ENCODE data around the gene DCTPP1. TPM values are rescaled to one million over a fixed set of nuclear protein-coding genes. Genes with fewer than 3 reads are reported as not detected.

The DCTPP1 gene
- total and polyA plus RNA-seq, 2 donors (not counting 3 experiments of a cell fraction or from before 2014, with no cell fraction given): 68.0 to 88.6 TPM

- TF ChIP-seq MAX (IDR thresholded peaks at IDR 0.05; ENCODE audit: insufficient read depth, insufficient read length) (no peak), JUN (IDR thresholded peaks at IDR 0.05; ENCODE audit: borderline replicate concordance, insufficient read depth, insufficient read length, low read depth) (no peak)
- TF ChIP-seq, protein P1, sequence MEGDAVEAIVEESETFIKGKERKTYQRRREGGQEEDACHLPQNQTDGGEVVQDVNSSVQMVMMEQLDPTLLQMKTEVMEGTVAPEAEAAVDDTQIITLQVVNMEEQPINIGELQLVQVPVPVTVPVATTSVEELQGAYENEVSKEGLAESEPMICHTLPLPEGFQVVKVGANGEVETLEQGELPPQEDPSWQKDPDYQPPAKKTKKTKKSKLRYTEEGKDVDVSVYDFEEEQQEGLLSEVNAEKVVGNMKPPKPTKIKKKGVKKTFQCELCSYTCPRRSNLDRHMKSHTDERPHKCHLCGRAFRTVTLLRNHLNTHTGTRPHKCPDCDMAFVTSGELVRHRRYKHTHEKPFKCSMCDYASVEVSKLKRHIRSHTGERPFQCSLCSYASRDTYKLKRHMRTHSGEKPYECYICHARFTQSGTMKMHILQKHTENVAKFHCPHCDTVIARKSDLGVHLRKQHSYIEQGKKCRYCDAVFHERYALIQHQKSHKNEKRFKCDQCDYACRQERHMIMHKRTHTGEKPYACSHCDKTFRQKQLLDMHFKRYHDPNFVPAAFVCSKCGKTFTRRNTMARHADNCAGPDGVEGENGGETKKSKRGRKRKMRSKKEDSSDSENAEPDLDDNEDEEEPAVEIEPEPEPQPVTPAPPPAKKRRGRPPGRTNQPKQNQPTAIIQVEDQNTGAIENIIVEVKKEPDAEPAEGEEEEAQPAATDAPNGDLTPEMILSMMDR (IDR thresholded peaks at IDR 0.05; ENCODE audit: extremely low read depth in 1 of 2, insufficient read depth in 1 of 2, low read depth in 1 of 2, low read length in 2 of 2): no peak
- Histone ChIP-seq H3K9ac (replicated peaks; ENCODE audit: extremely low read depth, insufficient read depth, low read length) (no peak overlapping the region), H3K27me3 (ENCODE audit: control insufficient read depth in 2 of 2, insufficient read depth in 2 of 2, low read length in 2 of 2) (peaks cover 0 to 3% of the 10 kb centered on the region in 2 experiments), H3K79me2 (ENCODE audit: control insufficient read depth, insufficient read depth, low read length) (no peaks in the 10 kb centered on the region), H3K27ac (ENCODE audit: insufficient read depth, low read depth, low read length) (no peak overlapping the region), H3K4me1 (ENCODE audit: control insufficient read depth, extremely low read depth, insufficient read depth, low read length) (no peaks in the 10 kb centered on the region), H3K9me3 (replicated peaks; ENCODE audit: control insufficient read depth, insufficient read depth, low read length) (no peaks in the 10 kb centered on the region), H3K4me3 (replicated peaks in 1 of 3; ENCODE audit: insufficient read depth in 1 of 3, low read depth in 1 of 3, low read length in 3 of 3) (no peak overlapping the region), H2AFZ (ENCODE audit: low read depth, low read length) (no peak overlapping the region), H3K36me3 (ENCODE audit: control insufficient read depth in 2 of 2, extremely low read depth in 1 of 2, insufficient read depth in 2 of 2, low read length in 2 of 2) (no peaks in the 10 kb centered on the region), H3K4me2 (ENCODE audit: insufficient read depth, low read length) (no peak overlapping the region), H3K9me1 (replicated peaks; ENCODE audit: control insufficient read depth, extremely low read depth, insufficient read depth, low read length) (no peaks in the 10 kb centered on the region), H4K20me1 (replicated peaks; ENCODE audit: control insufficient read depth, extremely low read depth, insufficient read depth, low read length) (no peaks in the 10 kb centered on the region)
- POLR2A ChIA-PET: interaction anchor here (0.6 kb wide), 1 partner anchor 41 kb away, joined by 3 read pairs; no protein-coding TSS in a partner anchor
- CTCF ChIA-PET: interaction anchor here (1.4 to 1.9 kb wide), 2 partner anchors 9 to 159 kb away, joined by 4 to 13 read pairs; partner anchors contain the start of gene DCTPP1
- dilution Hi-C loops (cut with MboI; ENCODE audit: extremely low pct_ligation_motif_present, low sequenced_read_pairs) (no loop called here), intact Hi-C loops (cut with micrococcal nuclease) (no loop called here)
- DNase-seq (ENCODE audit: low read depth, low spot score) (no peak), FAIRE-seq (no peak)
- BruUV-seq (replicated peaks): no TSS peak
These were observed 9.0 kb upstream of the DCTPP1 start for GRCh38 chr16:30438835-30439234.

- no peak for DNase-seq (ENCODE audit: low read depth, low spot score)
These were observed 7.7 kb upstream of the DCTPP1 start for GRCh38 chr16:30437511-30438046.

More at GRCh38 chr16:30437511-30438046, 7.7 kb upstream of the DCTPP1 start:
- intact Hi-C loops (cut with micrococcal nuclease) (no loop called here), dilution Hi-C loops (cut with MboI; ENCODE audit: extremely low pct_ligation_motif_present, low sequenced_read_pairs) (no loop called here)
- H3K4me3 ChIP-seq (replicated peaks in 1 of 3; ENCODE audit: insufficient read depth in 1 of 3, low read depth in 1 of 3, low read length in 3 of 3): no peak overlapping the region
- H3K9me3 ChIP-seq (replicated peaks; ENCODE audit: control insufficient read depth, insufficient read depth, low read length): no peaks in the 10 kb centered on the region
- no peak overlapping the region for H3K9ac ChIP-seq (replicated peaks; ENCODE audit: extremely low read depth, insufficient read depth, low read length)
- no peak overlapping the region for H3K27ac ChIP-seq (ENCODE audit: insufficient read depth, low read depth, low read length)
- FAIRE-seq: no peak
- H3K79me2 ChIP-seq (ENCODE audit: control insufficient read depth, insufficient read depth, low read length): no peaks in the 10 kb centered on the region
- CTCF ChIA-PET: interaction anchor here (1.9 kb wide), 1 partner anchor 8 kb away, joined by 13 read pairs; the partner anchor contains the start of gene DCTPP1
- POLR2A ChIA-PET: no interaction called here
- no peaks in the 10 kb centered on the region for H3K4me1 ChIP-seq (ENCODE audit: control insufficient read depth, extremely low read depth, insufficient read depth, low read length)
- H2AFZ ChIP-seq (ENCODE audit: low read depth, low read length): no peak overlapping the region
- no peaks in the 10 kb centered on the region for H3K36me3 ChIP-seq (ENCODE audit: control insufficient read depth in 2 of 2, extremely low read depth in 1 of 2, insufficient read depth in 2 of 2, low read length in 2 of 2)
- no peaks in the 10 kb centered on the region for H3K9me1 ChIP-seq (replicated peaks; ENCODE audit: control insufficient read depth, extremely low read depth, insufficient read depth, low read length)
- no peak for TF ChIP-seq FOS (IDR thresholded peaks at IDR 0.05; ENCODE audit: borderline replicate concordance, insufficient read depth, low read length)
- TF ChIP-seq, protein P1 (IDR thresholded peaks at IDR 0.05; ENCODE audit: extremely low read depth in 1 of 2, insufficient read depth in 1 of 2, low read depth in 1 of 2, low read length in 2 of 2): no peak
- no peak for TF ChIP-seq MYC (IDR thresholded peaks at IDR 0.05; ENCODE audit: low read depth, low read length)
- no peak for TF ChIP-seq POLR2A (IDR thresholded peaks at IDR 0.05; ENCODE audit: low read depth, low read length)
- no peak for TF ChIP-seq MAX (IDR thresholded peaks at IDR 0.05; ENCODE audit: insufficient read depth, insufficient read length)
- no peak for TF ChIP-seq JUN (IDR thresholded peaks at IDR 0.05; ENCODE audit: borderline replicate concordance, insufficient read depth, insufficient read length, low read depth)
- no peak for TF ChIP-seq POLR2AphosphoS5 (IDR thresholded peaks at IDR 0.05; ENCODE audit: insufficient read depth, low read depth, low read length)
- TF ChIP-seq EZH2 (IDR thresholded peaks at IDR 0.05; ENCODE audit: borderline replicate concordance, low read depth, low read length, severe bottlenecking): no peak
- no peak for TF ChIP-seq GATA2 (IDR thresholded peaks at IDR 0.05; ENCODE audit: insufficient read depth, insufficient read length, low read depth, low read length)
- no peak overlapping the region for H3K4me2 ChIP-seq (ENCODE audit: insufficient read depth, low read length)
- H4K20me1 ChIP-seq (replicated peaks; ENCODE audit: control insufficient read depth, extremely low read depth, insufficient read depth, low read length): no peaks in the 10 kb centered on the region
- BruUV-seq (replicated peaks): no TSS peak
- H3K27me3 ChIP-seq (ENCODE audit: control insufficient read depth in 2 of 2, insufficient read depth in 2 of 2, low read length in 2 of 2): peaks cover 0 to 4% of the 10 kb centered on the region in 2 experiments

All from endothelial cell of umbilical vein (primary cell).